OCI-LY3 (cell line): ENCODE measurements around the gene EPG5.

Source experiments
- CTCF ChIP-seq: fragments of 200-600, 300-600 bp; sonication (generic); IDR thresholded peaks from 2 replicates; pipeline ENCODE4 v1.5.1; 2014; ENCODE audit warnings: antibody characterized with exemption, low read length, low read depth
- EZH2phosphoT487 ChIP-seq: fragments of 200-600 bp; shearing (Covaris generic); IDR thresholded peaks from 2 replicates; pipeline ENCODE4 v1.6.1; 2018; ENCODE audit warnings: antibody characterized with exemption, mixed run types, low read depth

- TF ChIP-seq CTCF: no peak
- TF ChIP-seq EZH2phosphoT487: no peak
Measured at GRCh38 chr18:45828917-45829811, 138.0 kb downstream of the EPG5 start.
